Rectal smooth muscle tissue (tissue), 1 donor: ENCODE results near the gene CAMSAP1.

Experiments
- H3K27ac ChIP-seq: one replicate; pipeline ENCODE4 v1.7.0; 2013; ENCODE audit warnings: low read depth, low read length, inconsistent platforms
- H3K27me3 ChIP-seq: one replicate; pipeline ENCODE4 v1.7.0; 2013; ENCODE audit warnings: low read length; ENCODE audit not compliant: control insufficient read depth, insufficient read depth
- H3K36me3 ChIP-seq: one replicate; pipeline ENCODE4 v1.7.0; 2013; ENCODE audit warnings: low read length; ENCODE audit not compliant: control insufficient read depth, insufficient read depth
- H3K4me1 ChIP-seq: one replicate; pipeline ENCODE4 v1.7.0; 2013; ENCODE audit warnings: low read length; ENCODE audit not compliant: control insufficient read depth, insufficient read depth
- H3K4me3 ChIP-seq: one replicate; pipeline ENCODE4 v1.7.0; 2013; ENCODE audit warnings: low read length
- H3K9ac ChIP-seq: one replicate; pipeline ENCODE4 v1.7.0; 2013; ENCODE audit warnings: low read length

CAMSAP1 gene

DNA sequence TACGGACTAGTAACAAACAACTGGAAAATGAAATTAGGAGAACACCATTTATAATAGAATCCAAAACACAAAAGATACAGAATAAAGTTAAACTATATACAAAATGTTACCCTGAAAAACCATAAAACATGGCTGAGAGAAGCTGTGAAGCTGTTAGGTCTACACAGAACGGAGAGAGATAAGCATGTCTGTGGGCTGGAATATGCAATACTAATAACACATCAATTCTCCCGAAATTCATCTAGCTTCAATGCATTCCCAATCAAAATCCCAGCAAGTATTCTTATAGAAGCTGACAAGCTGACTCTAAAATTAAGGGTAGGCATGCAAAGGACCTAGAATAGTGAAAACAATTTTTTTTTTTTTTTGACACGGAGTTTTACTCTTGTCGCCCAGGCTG, 32.5 kb downstream of the CAMSAP1 start:
- Histone ChIP-seq H3K9ac (no peak overlapping the region), H3K27ac (no peak overlapping the region), H3K4me3 (no peak overlapping the region), H3K27me3 (no peaks in the 10 kb centered on the region), H3K36me3 (no peaks in the 10 kb centered on the region), H3K4me1 (no peaks in the 10 kb centered on the region)

DNA sequence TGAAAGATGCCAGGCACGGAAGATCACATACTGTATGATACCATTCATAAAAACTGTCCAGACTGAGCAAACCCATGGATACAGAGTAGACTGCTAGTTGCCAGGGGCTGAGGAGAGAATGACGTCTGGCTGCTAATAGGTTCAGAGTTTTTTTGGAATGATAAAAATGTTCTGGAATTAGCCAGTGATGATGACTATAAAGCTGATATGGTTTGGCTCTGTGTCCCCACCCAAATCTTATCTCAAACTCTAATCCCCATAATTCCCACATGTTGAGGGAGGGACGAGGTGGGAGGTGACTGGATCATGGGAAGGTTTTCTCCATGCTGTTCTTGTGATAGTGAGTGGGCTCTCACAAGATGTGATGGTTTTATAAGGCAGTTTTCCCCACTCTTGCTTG, 37.4 kb downstream of the CAMSAP1 start:
- Histone ChIP-seq H3K9ac (no peak overlapping the region), H3K36me3 (no peaks in the 10 kb centered on the region), H3K27me3 (no peaks in the 10 kb centered on the region), H3K4me1 (no peaks in the 10 kb centered on the region), H3K27ac (no peak overlapping the region), H3K4me3 (no peak overlapping the region)

DNA sequence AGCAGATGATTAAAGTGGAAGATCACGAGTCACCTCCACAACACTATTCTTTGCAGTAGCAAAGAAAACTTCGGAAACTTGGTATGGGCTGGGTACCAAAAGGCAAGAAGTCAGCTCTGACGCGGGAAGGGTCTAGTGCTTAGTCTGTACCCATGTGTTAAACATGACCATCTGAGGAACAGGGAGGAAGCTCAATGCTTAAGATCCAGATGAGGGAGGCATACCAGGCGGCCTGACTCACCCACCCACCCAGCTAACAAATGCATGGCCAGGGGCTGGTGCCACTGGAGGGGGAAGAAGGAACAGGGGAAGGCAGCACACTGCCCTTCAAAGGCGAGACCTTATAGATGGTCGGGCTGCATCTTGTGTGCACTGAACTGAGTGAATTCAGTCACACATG, 41.8 kb downstream of the CAMSAP1 start:
- no peak overlapping the region for H3K27ac ChIP-seq
- no peak overlapping the region for H3K4me3 ChIP-seq
- H3K27me3 ChIP-seq = no peaks in the 10 kb centered on the region
- no peaks in the 10 kb centered on the region for H3K4me1 ChIP-seq
- H3K9ac ChIP-seq = no peak overlapping the region
- H3K36me3 ChIP-seq = no peaks in the 10 kb centered on the region

DNA sequence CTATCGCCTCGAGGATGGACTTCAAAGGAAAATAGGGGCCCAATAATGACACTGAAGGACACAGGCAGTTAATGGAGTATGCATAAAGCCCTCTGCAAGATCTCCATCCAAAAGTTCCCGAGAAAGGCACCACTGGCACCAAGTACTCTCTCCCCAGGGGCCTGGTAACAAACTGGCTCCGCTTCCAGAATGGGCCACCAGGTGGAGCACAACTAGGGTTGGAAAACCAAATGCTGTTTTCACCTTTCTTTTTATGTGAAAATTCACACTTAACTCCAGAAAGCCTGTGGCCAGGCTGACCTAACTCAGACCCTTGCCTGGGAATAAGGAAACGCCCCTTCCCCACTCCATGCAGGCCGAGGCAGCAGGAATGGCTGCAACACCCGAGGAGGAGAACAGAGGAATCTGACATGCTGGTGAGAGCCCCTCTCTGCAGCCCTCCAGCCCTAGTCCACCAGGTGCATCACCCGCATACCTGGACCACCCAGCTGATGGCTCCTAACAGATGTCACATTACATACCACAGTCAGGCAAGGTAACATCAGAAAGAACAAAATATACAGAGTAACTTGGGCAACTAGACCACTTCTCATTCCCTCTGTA, 42.8 kb downstream of the CAMSAP1 start:
- H3K9ac ChIP-seq = no peak overlapping the region
- no peaks in the 10 kb centered on the region for H3K36me3 ChIP-seq
- no peaks in the 10 kb centered on the region for H3K27me3 ChIP-seq
- no peaks in the 10 kb centered on the region for H3K4me1 ChIP-seq
- H3K27ac ChIP-seq = no peak overlapping the region
- no peak overlapping the region for H3K4me3 ChIP-seq

DNA sequence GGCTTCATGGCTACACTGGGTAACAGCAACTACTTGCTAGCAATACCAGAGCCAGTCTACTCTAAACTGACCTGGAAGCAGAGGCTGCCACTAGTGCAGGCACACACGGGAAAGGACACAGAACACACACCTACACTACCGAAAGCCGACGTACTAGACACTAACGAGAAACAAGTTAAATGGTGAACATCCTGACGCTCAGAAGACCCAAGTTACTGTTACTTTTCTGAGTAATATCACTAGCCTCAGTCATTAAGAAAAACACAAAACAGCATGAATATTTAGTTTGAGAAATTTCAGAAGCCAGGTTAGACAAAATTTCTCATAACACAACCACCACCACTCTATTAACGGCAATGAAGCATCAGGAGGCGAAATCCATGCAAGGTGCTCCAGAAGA, 44.5 kb downstream of the CAMSAP1 start:
- Histone ChIP-seq H3K4me1 (no peaks in the 10 kb centered on the region), H3K36me3 (no peaks in the 10 kb centered on the region), H3K27me3 (no peaks in the 10 kb centered on the region), H3K4me3 (no peak overlapping the region), H3K9ac (no peak overlapping the region), H3K27ac (no peak overlapping the region)

DNA sequence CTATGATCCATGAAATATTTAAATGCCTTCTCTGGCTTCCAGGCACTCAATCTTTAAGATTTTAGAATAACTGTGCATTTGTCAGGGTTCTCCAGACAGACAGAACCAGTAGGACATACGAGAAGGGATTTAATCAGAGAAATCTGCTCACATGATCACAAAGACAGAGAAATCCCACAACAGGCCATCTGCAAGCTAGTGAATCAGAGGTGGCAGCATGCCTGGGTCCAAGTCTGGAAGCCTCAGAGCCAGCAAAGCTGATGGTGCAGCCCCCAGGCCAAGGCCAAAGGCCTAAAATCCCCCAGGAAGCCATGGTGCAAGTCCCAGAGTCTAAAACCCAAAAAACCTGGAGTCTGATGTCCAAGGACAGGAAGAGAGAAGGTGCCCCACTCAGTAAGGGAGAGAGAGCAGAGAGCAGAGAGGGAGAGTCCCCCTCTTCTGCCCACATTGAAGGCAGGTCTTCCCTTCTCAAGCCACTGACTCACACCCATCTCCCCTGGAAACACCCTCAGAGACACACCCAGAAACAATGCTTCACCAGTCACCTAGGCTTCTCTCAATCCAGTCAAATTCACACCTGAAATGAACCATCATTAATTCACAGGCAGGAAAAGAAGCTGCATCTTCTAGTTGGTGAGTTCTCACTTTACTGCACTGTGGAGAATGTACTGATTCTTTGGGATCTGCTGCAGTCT, 48.7 kb downstream of the CAMSAP1 start:
- Histone ChIP-seq H3K27ac (no peak overlapping the region), H3K4me3 (no peak overlapping the region), H3K9ac (no peak overlapping the region), H3K27me3 (no peaks in the 10 kb centered on the region), H3K36me3 (no peaks in the 10 kb centered on the region), H3K4me1 (peaks cover 5% of the 10 kb centered on the region)

DNA sequence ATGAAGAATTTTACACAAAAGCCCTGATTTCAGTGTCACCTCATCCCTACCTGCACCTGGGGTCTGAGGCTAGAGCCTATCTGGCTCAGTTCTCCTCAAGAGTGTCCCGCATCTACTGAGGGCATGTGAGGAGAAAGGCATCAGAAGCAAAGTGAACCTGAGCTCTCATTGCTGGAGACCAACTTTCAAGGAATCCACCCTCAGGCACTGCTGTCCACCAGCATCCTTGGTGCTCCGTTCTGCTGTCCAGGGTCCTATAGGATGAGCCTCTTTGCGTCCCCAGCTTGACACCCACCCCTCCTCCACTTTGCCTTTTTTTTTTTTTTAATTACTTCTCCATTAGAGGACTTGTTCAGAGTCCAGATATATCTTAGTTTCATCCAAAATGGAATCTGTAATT, 49.5 kb downstream of the CAMSAP1 start:
- Histone ChIP-seq H3K4me3 (no peak overlapping the region), H3K9ac (no peak overlapping the region), H3K4me1 (peaks cover 5% of the 10 kb centered on the region), H3K27me3 (no peaks in the 10 kb centered on the region), H3K36me3 (no peaks in the 10 kb centered on the region), H3K27ac (no peak overlapping the region)

DNA sequence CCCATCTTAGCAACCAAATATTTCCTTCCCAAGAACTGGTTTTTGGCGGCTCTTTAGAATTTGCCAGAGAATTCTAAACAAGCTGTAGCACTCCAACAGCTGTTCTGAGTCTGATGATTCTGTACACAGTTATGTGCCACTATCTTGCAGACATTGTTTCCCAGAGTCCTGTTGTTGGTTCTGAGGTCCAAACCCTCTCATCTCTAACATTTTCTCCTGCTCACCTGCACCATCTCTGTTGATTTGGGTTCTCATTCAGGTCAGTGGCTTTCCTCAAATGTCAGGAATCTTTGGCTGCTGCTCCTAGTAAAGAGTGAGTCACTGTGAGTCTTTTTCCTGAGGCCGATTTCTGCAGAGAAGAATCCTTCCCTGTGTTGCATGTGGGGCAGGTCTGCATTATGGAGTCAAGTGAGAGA, 50.0 kb downstream of the CAMSAP1 start:
- H3K9ac ChIP-seq = no peak overlapping the region
- H3K4me1 ChIP-seq = peaks cover 5% of the 10 kb centered on the region
- no peaks in the 10 kb centered on the region for H3K36me3 ChIP-seq
- no peaks in the 10 kb centered on the region for H3K27me3 ChIP-seq
- H3K4me3 ChIP-seq = no peak overlapping the region
- H3K27ac ChIP-seq = no peak overlapping the region

DNA sequence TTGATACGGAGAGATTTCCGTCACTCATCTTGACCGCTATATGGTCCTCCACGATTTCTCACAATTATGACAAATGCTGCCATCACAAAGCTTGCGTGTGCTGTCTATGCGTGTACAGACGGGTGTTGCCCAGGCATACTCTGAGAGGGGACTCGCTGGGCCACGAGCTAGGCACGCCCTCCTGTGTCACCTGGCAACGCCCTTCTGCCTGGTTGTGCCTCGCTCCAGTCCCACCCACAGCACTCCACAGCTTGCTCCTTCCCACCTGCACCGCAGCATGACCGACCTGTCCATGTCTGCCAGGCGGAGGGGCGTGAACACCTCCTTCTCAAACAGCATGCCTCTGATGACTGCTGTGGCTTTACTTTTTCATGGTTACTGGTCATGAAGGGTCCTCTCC, 55.6 kb downstream of the CAMSAP1 start:
- H3K9ac ChIP-seq = no peak overlapping the region
- no peak overlapping the region for H3K4me3 ChIP-seq
- H3K27me3 ChIP-seq = no peaks in the 10 kb centered on the region
- H3K36me3 ChIP-seq = peaks cover 3% of the 10 kb centered on the region
- H3K27ac ChIP-seq = no peak overlapping the region
- no peaks in the 10 kb centered on the region for H3K4me1 ChIP-seq

DNA sequence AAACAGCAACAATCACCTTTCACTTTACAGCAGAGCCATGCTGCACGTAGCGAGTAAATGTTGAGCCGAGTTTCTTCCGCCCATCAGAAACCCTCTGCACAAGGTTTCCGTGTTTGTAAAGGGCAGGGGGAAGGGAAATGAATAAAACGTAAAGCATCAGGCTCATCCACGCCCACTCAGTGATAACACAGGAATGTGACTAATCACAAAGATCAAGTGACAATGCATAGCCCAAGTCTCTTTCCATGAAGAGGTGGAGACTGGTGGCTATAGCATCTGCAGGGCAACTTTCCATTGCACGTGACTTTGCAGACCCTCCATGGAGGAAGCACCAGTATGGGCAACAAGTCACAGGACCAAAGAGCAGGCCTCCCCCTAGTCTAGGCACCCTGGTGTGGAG, 56.6 kb downstream of the CAMSAP1 start:
- Histone ChIP-seq H3K4me1 (no peaks in the 10 kb centered on the region), H3K36me3 (peaks cover 3% of the 10 kb centered on the region), H3K27ac (no peak overlapping the region), H3K27me3 (no peaks in the 10 kb centered on the region), H3K9ac (no peak overlapping the region), H3K4me3 (no peak overlapping the region)

DNA sequence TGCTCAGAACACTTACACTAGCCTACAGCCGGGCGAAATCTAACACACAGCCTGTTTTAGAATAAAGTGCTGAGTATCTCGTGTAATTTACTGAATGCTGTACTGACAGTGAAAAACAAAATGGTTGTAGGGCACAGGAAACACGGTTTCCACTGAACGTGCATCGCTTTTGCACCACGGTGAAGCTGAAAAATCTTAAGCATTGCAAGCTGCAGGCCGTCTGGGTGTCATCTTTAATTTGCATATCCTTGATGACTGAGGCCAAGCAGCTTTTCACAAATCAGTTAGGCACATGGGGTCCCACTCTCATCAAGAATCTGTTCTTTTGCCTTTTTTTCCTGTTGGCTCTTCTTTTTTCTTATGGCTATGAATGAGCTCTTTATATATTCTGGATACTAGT, 58.2 kb downstream of the CAMSAP1 start:
- no peak overlapping the region for H3K4me3 ChIP-seq
- peaks cover 3% of the 10 kb centered on the region for H3K36me3 ChIP-seq
- H3K27ac ChIP-seq = no peak overlapping the region
- no peak overlapping the region for H3K9ac ChIP-seq
- H3K4me1 ChIP-seq = no peaks in the 10 kb centered on the region
- no peaks in the 10 kb centered on the region for H3K27me3 ChIP-seq

DNA sequence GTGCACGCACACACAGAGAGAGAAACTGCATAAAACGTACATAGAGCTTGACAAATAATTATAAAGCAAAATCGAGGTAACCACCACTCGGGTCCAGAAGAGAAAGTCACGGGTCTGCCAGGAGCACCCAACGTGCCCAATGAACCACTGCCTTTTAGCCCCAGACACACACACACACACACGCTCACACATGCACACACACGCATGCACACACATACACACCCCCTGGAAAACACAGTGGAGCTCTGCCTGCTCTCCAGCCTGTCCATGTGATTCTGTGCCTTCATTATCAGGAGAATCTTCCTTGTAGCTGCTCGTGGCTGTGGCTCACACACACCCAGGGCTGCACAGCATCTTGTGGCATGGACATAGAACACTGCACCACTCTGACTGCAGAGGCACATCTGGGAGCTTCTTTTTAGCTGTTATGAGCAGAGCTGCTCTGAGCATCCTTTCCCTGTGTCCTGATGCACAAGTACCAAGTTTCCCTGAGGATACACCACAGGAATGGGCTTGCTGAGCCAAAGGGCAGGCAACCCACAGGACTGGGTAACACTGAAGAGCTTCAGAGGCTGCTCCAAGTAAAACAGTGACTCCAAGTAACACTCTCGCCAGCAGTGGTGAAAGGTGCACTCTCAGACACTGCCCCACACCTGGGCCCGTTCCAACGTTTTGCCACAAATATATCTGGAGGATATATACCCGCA, 58.9 kb downstream of the CAMSAP1 start:
- H3K9ac ChIP-seq = no peak overlapping the region
- peaks cover 3% of the 10 kb centered on the region for H3K36me3 ChIP-seq
- no peaks in the 10 kb centered on the region for H3K4me1 ChIP-seq
- no peak overlapping the region for H3K4me3 ChIP-seq
- no peak overlapping the region for H3K27ac ChIP-seq
- no peaks in the 10 kb centered on the region for H3K27me3 ChIP-seq

DNA sequence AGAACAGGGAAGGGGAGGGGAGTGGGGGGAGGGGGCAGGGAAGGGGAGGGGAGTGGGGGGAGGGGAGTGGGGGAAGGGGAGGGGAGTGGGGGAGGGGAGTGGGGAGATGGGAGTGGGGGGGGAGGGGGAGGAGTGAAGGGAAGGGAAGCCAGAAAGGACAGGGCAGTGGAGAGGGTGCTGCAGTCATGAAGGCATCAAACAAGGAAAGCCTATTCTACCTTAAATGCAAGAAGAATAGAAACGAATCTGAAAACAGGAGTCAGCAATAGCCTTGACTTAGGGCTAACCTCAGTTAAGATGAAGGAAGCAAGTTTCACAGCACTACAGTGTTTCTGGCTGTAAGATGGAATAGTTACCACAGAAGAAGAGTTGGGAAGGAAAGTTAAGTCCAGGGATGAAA, 59.5 kb downstream of the CAMSAP1 start:
- Histone ChIP-seq H3K9ac (no peak overlapping the region), H3K4me1 (no peaks in the 10 kb centered on the region), H3K27ac (no peak overlapping the region), H3K27me3 (no peaks in the 10 kb centered on the region), H3K4me3 (no peak overlapping the region), H3K36me3 (peaks cover 3% of the 10 kb centered on the region)
